Hepatocyte (in vitro differentiated cells): ENCODE results near the gene SRD5A1. TPM values are rescaled to one million over a fixed set of nuclear protein-coding genes. Genes with fewer than 3 reads are reported as not detected.

Source experiments
- DNase-seq: peaks from one replicate; pipeline ENCODE4 v3.0.0-alpha.2; 2016; ENCODE audit warnings: low spot score
- H2AFZ ChIP-seq: fragments of 200-600 bp; sonication (generic); 2 replicates; pipeline ENCODE4 v1.6.0; 2016; ENCODE audit warnings: antibody characterized with exemption, mild to moderate bottlenecking
- H3K27ac ChIP-seq: fragments of 200-600 bp; sonication (generic); 2 replicates; pipeline ENCODE4 v1.5.1; 2016; ENCODE audit warnings: mild to moderate bottlenecking
- H3K27me3 ChIP-seq: fragments of 200-600 bp; sonication (generic); 2 replicates; pipeline ENCODE4 v1.6.1; 2016
- H3K36me3 ChIP-seq: fragments of 200-600 bp; sonication (generic); replicated peaks from 2 replicates; pipeline ENCODE4 v1.5.1; 2016; ENCODE audit warnings: low read depth; ENCODE audit not compliant: insufficient read depth
- H3K4me1 ChIP-seq: fragments of 200-600 bp; sonication (generic); 2 replicates; pipeline ENCODE4 v1.5.1; 2016; ENCODE audit warnings: mild to moderate bottlenecking, moderate library complexity; ENCODE audit not compliant: insufficient read depth
- H3K4me2 ChIP-seq: fragments of 200-600 bp; sonication (generic); 2 replicates; pipeline ENCODE4 v1.6.0; 2016
- H3K4me3 ChIP-seq: fragments of 200-600 bp; sonication (generic); 2 replicates; pipeline ENCODE4 v1.5.1; 2016; ENCODE audit warnings: mild to moderate bottlenecking
- H3K79me2 ChIP-seq: fragments of 200-600 bp; sonication (generic); 2 replicates; pipeline ENCODE4 v1.6.0; 2017; ENCODE audit warnings: mild to moderate bottlenecking
- H3K9me2 ChIP-seq: fragments of 200-600 bp; sonication (generic); replicated peaks from 2 replicates; pipeline ENCODE4 v1.6.0; 2017; ENCODE audit warnings: mild to moderate bottlenecking; ENCODE audit not compliant: insufficient read depth
- H3K9me3 ChIP-seq: fragments of 200-600 bp; sonication (generic); 2 replicates; pipeline ENCODE4 v1.5.1; 2016; ENCODE audit warnings: low read depth, mild to moderate bottlenecking
- H4K20me1 ChIP-seq: fragments of 200-600 bp; sonication (generic); 2 replicates; pipeline ENCODE4 v1.6.0; 2016; ENCODE audit warnings: mild to moderate bottlenecking; ENCODE audit not compliant: insufficient read depth, poor library complexity, severe bottlenecking
- CTCF ChIP-seq: fragments of 200-600 bp; sonication (generic); IDR thresholded peaks from 2 replicates; pipeline ENCODE4 v1.5.1; 2016; ENCODE audit warnings: antibody characterized with exemption, mild to moderate bottlenecking; ENCODE audit not compliant: poor library complexity
- EZH2 ChIP-seq: fragments of 200-600 bp; sonication (generic); IDR thresholded peaks from 2 replicates; pipeline ENCODE4 v1.6.1; 2016; ENCODE audit warnings: antibody characterized with exemption, mild to moderate bottlenecking, borderline replicate concordance
- EZH2phosphoT487 ChIP-seq: fragments of 200-600 bp; sonication (generic); IDR thresholded peaks from one replicate; pipeline ENCODE4 v1.6.1; 2018; ENCODE audit warnings: antibody characterized with exemption, mild to moderate bottlenecking, low read depth, moderate library complexity; ENCODE audit not compliant: unreplicated experiment, severe bottlenecking
- WGBS: methylation state at CpG from one replicate; pipeline ENCODE4 v1.1.6; 2016; ENCODE audit warnings: low lambda C conversion rate; ENCODE audit errors: missing lambda C conversion rate; 5-methylcytosine and 5-hydroxymethylcytosine counted together
- polyA plus RNA-seq: library from polyadenylated mRNA; unstranded; fragments of >200 nt; fragmentation: Nextera tagmentation; extraction: Ambion mirVana; gene quantifications from 2 replicates; pipeline ENCODE4 v1.2.1, GENCODE V29; 2016
- total RNA-seq: library from RNA; depleted of rRNA; stranded (reverse); fragments of >200 nt; gene quantifications from 2 replicates; pipeline ENCODE4 v1.2.3, GENCODE V29; 2014

SRD5A1 gene
- total and polyA plus RNA-seq, 2 experiments from 2014 or later: 8.6 to 12.1 TPM

- no peak for DNase-seq
- H3K9me2 ChIP-seq: no peaks in the 10 kb centered on the region
These were observed 42.7 kb downstream of the SRD5A1 start for GRCh38 chr5:6675784-6676491.

GRCh38 chr5:6676702-6677101 is 43.5 kb downstream of the SRD5A1 start:
- Histone ChIP-seq H4K20me1 (no peaks in the 10 kb centered on the region), H3K9me2 (no peaks in the 10 kb centered on the region), H3K27ac (no peak overlapping the region), H3K27me3 (no peaks in the 10 kb centered on the region), H3K9me3 (no peaks in the 10 kb centered on the region), H3K4me3 (no peak overlapping the region), H2AFZ (no peak overlapping the region), H3K36me3 (no peaks in the 10 kb centered on the region), H3K4me2 (no peak overlapping the region), H3K79me2 (no peaks in the 10 kb centered on the region), H3K4me1 (no peaks in the 10 kb centered on the region)
- no peak for TF ChIP-seq CTCF
- no peak for TF ChIP-seq EZH2phosphoT487
- TF ChIP-seq EZH2: no peak
- no peak for DNase-seq
- 76% methylated on average over 2 of the region's 2 CpGs for WGBS

More at GRCh38 chr5:6675784-6676491, 42.7 kb downstream of the SRD5A1 start:
- WGBS: 95% methylated on average over 5 of the region's 5 CpGs
- H3K27me3 ChIP-seq: no peaks in the 10 kb centered on the region
- H3K4me2 ChIP-seq: no peak overlapping the region
- H3K4me3 ChIP-seq: no peak overlapping the region
- H2AFZ ChIP-seq: no peak overlapping the region
- H3K36me3 ChIP-seq: no peaks in the 10 kb centered on the region
- H3K79me2 ChIP-seq: no peaks in the 10 kb centered on the region
- no peaks in the 10 kb centered on the region for H3K4me1 ChIP-seq
- no peak overlapping the region for H3K27ac ChIP-seq
- H4K20me1 ChIP-seq: no peaks in the 10 kb centered on the region
- TF ChIP-seq EZH2phosphoT487: no peak
- no peak for TF ChIP-seq EZH2
- no peak for TF ChIP-seq CTCF
- no peaks in the 10 kb centered on the region for H3K9me3 ChIP-seq

GRCh38 chr5:6678385-6678784 is 45.1 kb downstream of the SRD5A1 start:
- H2AFZ ChIP-seq: no peak overlapping the region
- H4K20me1 ChIP-seq: no peaks in the 10 kb centered on the region
- H3K4me1 ChIP-seq: no peaks in the 10 kb centered on the region
- H3K79me2 ChIP-seq: no peaks in the 10 kb centered on the region
- no peak for TF ChIP-seq EZH2
- no peak for TF ChIP-seq CTCF
- no peak for TF ChIP-seq EZH2phosphoT487
- no peak overlapping the region for H3K4me3 ChIP-seq
- H3K9me3 ChIP-seq: no peaks in the 10 kb centered on the region
- H3K4me2 ChIP-seq: no peak overlapping the region
- no peak for DNase-seq
- H3K27ac ChIP-seq: no peak overlapping the region
- 86% methylated on average over 1 of the region's 1 CpG for WGBS
- no peaks in the 10 kb centered on the region for H3K9me2 ChIP-seq
- no peaks in the 10 kb centered on the region for H3K27me3 ChIP-seq
- no peaks in the 10 kb centered on the region for H3K36me3 ChIP-seq
